WI38 (cell line): ENCODE measurements around the gene CABLES2.

ENCODE experiments used
- H3K4me3 ChIP-seq: 2 replicates; pipeline ENCODE4 v1.5.1; 2011; ENCODE audit warnings: low read depth, mild to moderate bottlenecking, control low read depth, low read length
- TF ChIP-seq, protein P1 (sequence below): IDR thresholded peaks from 2 replicates; pipeline ENCODE4 v1.5.1; 2012; ENCODE audit warnings: low read depth, mild to moderate bottlenecking, control low read depth, low read length

CABLES2 gene

DNA sequence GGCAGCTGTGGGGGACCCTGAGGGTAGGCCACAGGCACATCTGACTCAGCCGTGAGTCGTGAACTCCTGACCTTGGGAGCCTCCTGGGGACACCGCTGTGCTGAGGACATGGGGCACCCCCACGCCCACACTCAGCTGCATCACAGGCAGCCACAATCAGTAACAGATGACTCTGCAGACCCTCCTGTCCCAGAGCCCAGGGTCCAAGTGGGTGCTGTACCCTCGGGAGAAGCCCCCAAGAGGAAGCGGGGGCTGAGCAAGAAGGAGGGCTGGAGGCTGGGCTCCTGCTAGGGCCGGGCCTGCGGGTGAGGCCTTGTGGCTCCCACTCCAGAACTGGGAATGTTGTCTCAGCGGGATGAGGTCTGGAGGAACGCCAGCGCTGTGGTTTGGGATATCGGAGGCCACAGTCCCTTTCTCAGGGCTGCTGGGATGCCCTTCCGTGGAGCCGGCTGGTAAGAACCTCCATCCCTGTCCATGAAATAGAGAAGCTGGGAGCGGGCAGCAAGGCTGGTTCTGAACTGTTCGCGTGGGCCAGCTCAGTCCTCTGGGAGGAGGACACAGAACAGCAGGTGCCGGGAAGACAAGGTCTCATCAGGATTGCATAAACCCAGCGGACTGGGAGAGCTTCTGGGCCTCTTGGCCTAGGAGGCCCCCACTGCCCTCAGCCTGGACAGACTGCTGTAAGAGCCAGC, 36.8 kb downstream of the CABLES2 start:
- TF ChIP-seq, protein P1, sequence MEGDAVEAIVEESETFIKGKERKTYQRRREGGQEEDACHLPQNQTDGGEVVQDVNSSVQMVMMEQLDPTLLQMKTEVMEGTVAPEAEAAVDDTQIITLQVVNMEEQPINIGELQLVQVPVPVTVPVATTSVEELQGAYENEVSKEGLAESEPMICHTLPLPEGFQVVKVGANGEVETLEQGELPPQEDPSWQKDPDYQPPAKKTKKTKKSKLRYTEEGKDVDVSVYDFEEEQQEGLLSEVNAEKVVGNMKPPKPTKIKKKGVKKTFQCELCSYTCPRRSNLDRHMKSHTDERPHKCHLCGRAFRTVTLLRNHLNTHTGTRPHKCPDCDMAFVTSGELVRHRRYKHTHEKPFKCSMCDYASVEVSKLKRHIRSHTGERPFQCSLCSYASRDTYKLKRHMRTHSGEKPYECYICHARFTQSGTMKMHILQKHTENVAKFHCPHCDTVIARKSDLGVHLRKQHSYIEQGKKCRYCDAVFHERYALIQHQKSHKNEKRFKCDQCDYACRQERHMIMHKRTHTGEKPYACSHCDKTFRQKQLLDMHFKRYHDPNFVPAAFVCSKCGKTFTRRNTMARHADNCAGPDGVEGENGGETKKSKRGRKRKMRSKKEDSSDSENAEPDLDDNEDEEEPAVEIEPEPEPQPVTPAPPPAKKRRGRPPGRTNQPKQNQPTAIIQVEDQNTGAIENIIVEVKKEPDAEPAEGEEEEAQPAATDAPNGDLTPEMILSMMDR = no peak
- no peak overlapping the region for H3K4me3 ChIP-seq

- H3K4me3 ChIP-seq = no peak overlapping the region
- TF ChIP-seq, protein P1 = no peak
Observed at GRCh38 chr20:62369815-62370114, 37.3 kb downstream of the CABLES2 start.

- H3K4me3 ChIP-seq = no peak overlapping the region
- TF ChIP-seq, protein P1 = 0 out of 2 replicates have a peak, but pooled peaks have one; percentile 10
Observed at GRCh38 chr20:62368976-62369814, 37.9 kb downstream of the CABLES2 start.

GRCh38 chr20:62368392-62368975, 38.6 kb downstream of the CABLES2 start:
- no peak overlapping the region for H3K4me3 ChIP-seq
- TF ChIP-seq, protein P1 = peak; percentile 8; the same call in 1 of the 2 replicates

DNA sequence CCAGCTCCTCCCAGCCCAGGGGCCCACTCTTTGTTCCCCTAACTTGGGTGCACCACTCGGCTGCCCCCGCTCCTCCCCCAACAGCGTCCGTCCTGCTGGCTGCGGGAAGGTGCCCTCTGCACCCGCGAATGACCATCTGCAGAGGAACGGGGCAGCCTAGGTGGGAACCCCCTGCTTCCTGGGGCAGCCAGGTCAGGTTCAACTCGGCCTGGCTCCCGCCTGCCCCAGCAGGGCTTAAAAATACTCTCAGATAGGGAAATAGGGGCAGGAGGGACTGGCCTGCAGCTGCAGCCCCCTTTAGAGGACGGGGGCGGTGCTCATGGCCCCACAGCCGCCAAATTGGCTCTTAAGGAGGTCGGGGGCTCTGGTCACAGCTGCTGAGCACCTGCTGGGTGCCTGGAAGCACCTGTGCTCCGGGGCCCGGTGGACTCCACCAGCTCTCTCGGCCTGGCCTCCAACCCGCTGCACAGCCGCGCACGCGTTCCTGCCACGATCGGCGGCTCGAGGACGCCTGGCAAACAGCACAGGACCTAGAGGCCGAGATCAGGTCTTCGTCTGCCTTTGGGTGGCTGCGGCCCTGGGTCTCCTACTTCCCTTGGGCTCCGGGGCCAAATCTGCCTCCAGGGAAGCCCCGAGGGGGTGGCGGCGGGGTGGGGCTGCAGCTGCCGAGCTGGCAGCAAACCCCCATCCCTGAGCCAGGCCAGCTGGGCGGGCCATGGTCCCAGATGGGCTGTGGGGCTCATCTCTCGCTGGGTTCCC, 39.3 kb downstream of the CABLES2 start:
- TF ChIP-seq, protein P1 = no peak

GRCh38 chr20:62367136-62367632, 39.9 kb downstream of the CABLES2 start, which contains the start of gene LAMA5:
Gene LAMA5 (minus strand): TSS chr20:62367312. CDS start chr20:62367245, 67 bp downstream.
- TF ChIP-seq, protein P1 = no peak
- H3K4me3 ChIP-seq = peak within 1 kb of the TSS; percentile 61

More for the DNA sequence above, 39.3 kb downstream of the CABLES2 start:
- H3K4me3 ChIP-seq = no peak overlapping the region
